GM12874 (cell line): Measurements from ENCODE around the gene KMT5C.

Source experiments
- TF ChIP-seq, protein P1 (sequence below): IDR thresholded peaks from 2 replicates; pipeline ENCODE4 v1.5.1; 2011; ENCODE audit warnings: low read depth, mild to moderate bottlenecking, control low read depth, low read length, moderate library complexity; ENCODE audit not compliant: insufficient read depth

KMT5C gene

GRCh38 chr19:55319785-55320184 lies 19.9 kb upstream of the KMT5C start:
- TF ChIP-seq, protein P1, sequence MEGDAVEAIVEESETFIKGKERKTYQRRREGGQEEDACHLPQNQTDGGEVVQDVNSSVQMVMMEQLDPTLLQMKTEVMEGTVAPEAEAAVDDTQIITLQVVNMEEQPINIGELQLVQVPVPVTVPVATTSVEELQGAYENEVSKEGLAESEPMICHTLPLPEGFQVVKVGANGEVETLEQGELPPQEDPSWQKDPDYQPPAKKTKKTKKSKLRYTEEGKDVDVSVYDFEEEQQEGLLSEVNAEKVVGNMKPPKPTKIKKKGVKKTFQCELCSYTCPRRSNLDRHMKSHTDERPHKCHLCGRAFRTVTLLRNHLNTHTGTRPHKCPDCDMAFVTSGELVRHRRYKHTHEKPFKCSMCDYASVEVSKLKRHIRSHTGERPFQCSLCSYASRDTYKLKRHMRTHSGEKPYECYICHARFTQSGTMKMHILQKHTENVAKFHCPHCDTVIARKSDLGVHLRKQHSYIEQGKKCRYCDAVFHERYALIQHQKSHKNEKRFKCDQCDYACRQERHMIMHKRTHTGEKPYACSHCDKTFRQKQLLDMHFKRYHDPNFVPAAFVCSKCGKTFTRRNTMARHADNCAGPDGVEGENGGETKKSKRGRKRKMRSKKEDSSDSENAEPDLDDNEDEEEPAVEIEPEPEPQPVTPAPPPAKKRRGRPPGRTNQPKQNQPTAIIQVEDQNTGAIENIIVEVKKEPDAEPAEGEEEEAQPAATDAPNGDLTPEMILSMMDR = no peak

DNA sequence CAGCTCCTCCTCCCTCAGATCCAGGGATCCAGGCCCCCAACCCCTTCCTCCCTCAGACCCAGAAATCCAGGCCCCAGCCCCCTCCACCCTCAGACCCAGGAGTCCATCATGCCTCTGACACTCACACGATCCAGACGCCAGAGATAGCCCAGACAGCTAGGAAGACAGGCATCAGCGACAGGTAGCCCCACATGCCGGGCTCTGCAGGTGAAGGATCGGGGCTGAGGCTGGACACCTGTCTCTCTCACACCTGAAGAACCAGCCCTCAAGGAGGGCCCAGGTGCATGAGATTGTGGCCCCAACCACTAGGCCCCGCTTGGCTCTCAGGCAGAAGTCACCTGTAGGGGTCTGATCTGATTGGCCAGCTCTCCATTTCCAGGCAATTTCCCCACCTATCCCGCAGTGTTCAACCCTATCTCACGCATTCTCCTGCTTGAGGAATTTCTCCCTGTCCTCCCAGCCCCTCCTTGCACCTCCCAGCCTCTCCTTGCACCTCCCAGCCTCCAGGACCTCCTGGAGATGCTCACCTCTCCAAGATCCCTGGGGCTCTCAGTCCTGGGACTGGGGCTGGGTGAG lies 18.7 kb upstream of the KMT5C start:
- TF ChIP-seq, protein P1 = no peak

DNA sequence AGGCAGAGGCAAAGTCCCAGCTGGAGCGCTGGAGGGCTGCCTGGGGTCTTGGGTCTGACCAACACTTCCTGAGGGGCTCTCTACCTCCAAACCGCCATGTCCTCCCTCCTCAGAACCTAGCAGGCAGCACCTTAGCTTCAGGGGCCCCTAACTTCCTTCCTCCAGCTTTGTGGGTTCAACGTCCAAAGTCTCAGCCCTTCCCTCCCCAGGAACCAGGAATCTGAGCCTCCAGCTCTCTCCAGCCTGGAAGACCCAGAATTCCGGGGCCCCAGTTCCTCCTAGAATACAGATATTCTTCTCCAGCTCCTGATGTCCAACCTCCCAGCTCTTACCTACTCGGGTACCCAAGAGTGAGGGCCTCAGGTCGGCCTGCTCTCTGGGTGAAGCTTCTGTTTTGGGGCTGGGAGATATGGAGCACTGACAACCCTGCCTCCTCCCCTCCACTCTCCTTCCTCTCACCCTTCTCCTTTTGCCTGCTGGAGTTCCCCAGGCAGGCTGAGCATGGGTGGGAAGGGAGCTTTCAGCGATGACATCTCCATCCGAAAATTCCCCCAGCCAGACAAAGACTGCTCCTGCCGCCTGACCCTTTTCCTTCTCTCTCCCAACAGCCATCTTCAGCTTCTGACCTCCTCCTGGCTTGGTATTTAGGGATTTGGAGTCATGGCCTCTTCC lies 18.1 kb upstream of the KMT5C start:
- TF ChIP-seq, protein P1 = no peak

DNA sequence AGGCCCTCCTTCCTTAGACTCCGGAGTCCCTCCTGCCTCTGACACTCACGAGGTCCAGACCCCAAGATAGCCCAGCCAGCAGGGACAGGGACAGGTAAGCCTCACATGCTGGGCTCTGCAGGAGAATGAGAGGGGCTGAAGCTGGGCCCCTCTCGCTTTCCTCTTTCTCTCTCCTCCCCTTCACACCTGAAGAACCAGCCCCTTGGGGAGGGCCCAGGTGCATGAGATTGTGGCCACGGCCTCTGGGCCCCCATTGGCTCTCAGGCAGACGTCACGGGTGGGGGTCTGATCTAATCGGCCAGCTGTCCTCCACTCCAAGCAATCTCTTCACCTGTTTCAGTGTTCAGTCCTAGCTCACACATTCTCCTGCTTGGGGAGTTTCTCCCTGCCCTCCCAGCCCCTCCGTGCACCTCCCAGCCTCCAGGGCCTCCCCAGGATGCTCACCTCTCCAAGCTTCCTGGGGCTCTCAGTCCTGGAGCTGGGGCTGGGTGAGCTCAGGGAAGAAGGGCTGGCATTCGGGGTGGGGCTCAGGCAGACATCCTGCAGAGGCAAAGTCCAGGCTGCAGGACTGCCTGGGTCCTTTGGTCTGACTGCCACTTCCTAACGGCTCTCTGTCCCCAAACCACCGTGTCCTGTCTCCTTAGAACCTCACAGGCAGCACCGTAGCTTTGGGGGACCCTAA lies 17.3 kb upstream of the KMT5C start:
- TF ChIP-seq, protein P1 = no peak

DNA sequence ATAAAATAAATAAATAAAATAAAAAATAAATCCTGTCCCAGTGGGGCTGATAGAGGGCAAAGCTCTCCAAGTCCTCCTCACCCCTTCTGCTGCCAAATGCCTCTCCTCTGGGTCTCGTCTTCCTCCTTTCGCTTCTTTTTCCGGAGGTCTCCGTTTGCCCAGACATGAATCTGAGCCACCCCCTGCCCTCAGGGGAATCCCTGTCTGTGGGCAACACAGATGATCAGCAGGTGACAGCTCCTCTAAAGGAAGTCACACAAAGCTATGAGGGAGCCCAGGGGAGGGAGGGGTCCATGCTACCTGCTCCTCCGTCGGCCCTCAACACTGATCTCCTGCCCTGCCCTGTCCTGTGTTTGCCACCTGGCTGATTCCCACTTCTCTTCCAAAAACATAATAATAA lies 15.0 kb upstream of the KMT5C start:
- TF ChIP-seq, protein P1 = no peak

GRCh38 chr19:55325172-55325571 lies 14.5 kb upstream of the KMT5C start, which contains the start of gene TMEM150B:
Gene TMEM150B, minus strand, starts transcription at chr19:55325341. Its CDS starts 4,305 bp downstream, at chr19:55321036.
- TF ChIP-seq, protein P1 = no peak

- TF ChIP-seq, protein P1 = no peak
These were observed 5.8 kb upstream of the KMT5C start for GRCh38 chr19:55333870-55334269.
